IMR-90 (cell line): ENCODE data around the gene TRIM2.

ENCODE experiments used
- BHLHE40 ChIP-seq: fragments of 150-350 bp; IDR thresholded peaks from 2 replicates; pipeline ENCODE4 v1.6.1; 2016; ENCODE audit warnings: mild to moderate bottlenecking, low read depth, low read length
- MAFK ChIP-seq: IDR thresholded peaks from 2 replicates; pipeline ENCODE4 v1.6.1; 2012; ENCODE audit warnings: low read depth, low read length, improper control_type of control experiment
- MXI1 ChIP-seq: IDR thresholded peaks from 2 replicates; pipeline ENCODE4 v1.6.1; 2012; ENCODE audit warnings: low read depth, mild to moderate bottlenecking, low read length, moderate library complexity, borderline replicate concordance
- POLR2A ChIP-seq: IDR thresholded peaks from 2 replicates; pipeline ENCODE4 v1.6.1; 2012; ENCODE audit warnings: mild to moderate bottlenecking, low read depth, low read length
- RAD21 ChIP-seq: IDR thresholded peaks from 2 replicates; pipeline ENCODE4 v1.6.1; 2012; ENCODE audit warnings: low read length, improper control_type of control experiment
- TF ChIP-seq, protein P1 (sequence below): conservative IDR thresholded peaks from 2 replicates; pipeline ENCODE4 v1.5.1; 2012; ENCODE audit warnings: mild to moderate bottlenecking, low read depth, low read length, improper control_type of control experiment

DNA sequence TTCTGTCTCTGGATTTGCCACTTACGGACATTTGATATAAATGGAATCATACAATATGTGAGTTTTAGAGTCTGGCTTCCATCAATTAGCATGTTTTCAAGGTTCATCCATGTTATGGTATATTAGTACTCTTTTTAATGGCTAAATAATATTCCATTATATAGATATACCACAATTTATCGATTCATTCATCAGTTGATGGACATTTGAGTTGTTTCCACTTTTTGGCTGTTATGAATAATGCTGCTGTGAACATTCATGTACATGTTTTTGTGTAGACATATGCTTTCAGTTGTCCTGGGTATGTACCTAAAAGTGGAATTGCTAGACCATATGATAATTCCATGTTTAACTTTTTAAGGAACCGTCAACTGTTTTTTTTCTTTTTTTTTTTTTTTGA, 79.0 kb downstream of the TRIM2 start:
- TF ChIP-seq, protein P1, sequence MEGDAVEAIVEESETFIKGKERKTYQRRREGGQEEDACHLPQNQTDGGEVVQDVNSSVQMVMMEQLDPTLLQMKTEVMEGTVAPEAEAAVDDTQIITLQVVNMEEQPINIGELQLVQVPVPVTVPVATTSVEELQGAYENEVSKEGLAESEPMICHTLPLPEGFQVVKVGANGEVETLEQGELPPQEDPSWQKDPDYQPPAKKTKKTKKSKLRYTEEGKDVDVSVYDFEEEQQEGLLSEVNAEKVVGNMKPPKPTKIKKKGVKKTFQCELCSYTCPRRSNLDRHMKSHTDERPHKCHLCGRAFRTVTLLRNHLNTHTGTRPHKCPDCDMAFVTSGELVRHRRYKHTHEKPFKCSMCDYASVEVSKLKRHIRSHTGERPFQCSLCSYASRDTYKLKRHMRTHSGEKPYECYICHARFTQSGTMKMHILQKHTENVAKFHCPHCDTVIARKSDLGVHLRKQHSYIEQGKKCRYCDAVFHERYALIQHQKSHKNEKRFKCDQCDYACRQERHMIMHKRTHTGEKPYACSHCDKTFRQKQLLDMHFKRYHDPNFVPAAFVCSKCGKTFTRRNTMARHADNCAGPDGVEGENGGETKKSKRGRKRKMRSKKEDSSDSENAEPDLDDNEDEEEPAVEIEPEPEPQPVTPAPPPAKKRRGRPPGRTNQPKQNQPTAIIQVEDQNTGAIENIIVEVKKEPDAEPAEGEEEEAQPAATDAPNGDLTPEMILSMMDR: no peak
- TF ChIP-seq POLR2A: no peak
- TF ChIP-seq RAD21: no peak
- TF ChIP-seq BHLHE40: no peak
- TF ChIP-seq MXI1: no peak
- no peak for TF ChIP-seq MAFK
